GM21447 (cell line): ENCODE data around the gene TOR2A.

Source experiments
- ATAC-seq: cut with Tn5 transposase; IDR thresholded peaks from one replicate; pipeline ENCODE4 v1.9.1; 2021; ENCODE audit not compliant: unreplicated experiment

TOR2A gene

DNA sequence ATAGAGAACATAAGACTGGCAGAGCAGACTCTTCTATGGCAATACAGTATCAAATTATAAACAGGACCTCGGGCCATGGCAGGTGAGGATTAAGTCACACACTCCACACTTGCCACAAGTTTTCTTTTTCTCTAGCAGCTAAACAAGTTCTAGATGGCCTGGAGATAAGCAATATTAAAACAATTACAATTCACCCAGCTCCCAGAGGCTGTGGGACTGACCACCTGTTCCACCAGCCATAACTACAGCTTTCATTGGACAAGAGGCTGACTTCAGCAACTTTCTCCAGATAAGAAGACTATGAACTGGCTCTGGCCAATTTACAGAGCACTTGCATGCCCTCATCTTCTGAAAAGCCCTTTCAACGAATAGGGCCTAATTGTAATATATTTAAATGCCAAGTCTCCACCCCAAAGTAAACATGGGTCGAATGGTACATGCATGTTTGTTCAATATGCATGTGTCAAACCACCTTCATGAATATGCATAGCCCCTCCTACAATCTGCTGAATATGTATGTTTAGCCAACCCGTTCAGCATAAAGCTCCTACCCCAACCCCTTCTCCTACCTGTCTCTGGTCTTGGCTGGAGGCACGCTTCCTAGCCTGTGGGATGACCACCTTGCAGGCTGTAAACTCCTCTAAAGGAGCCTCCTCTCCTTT lies 34.4 kb downstream of the TOR2A start:
- no peak for ATAC-seq

DNA sequence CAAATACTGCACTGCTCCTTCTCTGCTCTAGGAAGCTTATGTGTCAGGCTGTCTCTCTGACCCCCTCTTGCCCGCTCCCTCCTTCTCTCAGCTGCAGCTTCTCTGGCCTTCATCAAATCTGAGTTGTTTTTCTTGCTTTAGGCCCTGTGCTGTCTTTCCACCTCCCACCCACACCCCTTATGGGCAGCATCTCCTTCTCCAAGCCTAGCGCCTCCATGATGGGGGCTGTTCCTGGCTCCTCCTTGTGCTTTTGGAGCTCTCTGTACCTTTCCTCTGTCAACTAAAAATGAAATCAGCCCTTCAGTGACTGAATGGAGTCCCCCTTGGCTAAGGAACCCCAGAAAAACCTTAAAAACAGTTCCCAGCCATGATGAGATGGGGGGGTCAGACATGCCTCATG lies 35.0 kb downstream of the TOR2A start:
- no peak for ATAC-seq

DNA sequence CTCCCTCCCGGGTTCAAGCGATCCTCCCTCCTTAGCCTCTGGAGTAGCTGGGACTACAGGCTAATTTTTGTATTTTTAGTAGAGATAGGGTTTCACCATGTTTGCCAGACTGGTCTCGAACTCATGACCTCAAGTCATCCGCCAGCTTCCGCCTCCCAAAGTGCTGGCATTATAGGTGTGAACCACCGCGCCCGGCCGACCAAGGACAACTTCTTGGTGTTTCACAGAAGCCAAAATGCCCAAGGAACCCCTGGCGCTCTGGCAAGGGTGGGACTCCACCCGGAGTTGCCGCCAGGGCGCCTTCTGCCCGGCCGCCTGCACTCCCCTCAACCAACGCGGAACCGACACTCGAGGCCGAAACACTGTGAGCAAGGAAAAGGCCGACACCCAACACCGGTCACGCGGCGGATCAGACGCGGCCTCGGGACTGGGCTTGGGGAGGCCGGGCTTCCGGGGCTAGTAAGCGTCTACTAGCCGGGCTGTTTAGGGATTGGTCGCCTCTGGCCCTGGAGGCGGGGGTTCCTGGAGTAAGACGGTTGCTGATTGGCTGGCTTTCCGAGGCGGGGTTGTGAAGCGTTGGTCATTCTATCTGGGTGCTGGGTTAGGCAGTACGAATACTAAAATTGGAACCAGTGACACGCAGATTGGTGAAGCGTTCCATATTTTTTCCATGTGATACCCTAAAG lies 36.0 kb downstream of the TOR2A start:
- ATAC-seq: peak; percentile 97

DNA sequence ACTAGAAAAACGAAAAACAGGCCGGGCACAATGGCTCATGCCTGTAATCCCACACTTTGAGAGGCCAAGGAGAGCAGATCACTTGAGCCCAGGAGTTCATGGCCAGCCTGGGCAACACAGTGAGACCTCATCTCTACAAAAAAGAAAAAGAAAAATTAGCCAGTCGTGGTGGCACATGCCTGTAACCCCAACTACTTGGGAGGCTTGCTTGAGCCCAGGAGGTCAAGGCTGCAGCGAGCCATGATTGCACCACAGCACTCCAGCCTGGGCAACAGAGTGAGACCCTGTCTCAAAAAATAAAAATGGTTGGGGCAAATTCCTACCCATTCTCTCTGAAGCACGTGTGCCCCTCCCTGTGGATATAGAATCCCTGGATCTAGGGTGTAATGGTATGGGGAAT lies 36.7 kb downstream of the TOR2A start:
- no peak for ATAC-seq

DNA sequence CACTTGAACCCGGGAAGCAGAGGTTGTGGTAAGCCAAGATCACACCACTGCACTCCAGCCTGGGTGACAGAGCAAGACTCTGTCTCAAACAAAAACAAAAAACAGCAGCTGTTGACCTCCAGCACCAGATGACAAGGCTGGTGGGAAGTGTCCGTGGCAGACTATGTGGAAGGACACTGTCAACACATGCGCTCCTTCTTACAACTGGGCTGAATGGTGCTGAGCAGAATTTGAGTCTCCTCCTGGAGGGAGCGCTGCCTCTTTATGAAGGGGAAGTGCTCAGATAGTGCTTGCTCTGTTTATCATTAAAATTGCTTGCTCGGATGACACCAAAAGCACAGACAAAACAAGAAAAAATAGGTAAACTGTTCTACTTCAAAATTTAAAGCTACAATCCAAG lies 37.5 kb downstream of the TOR2A start:
- ATAC-seq: no peak

DNA sequence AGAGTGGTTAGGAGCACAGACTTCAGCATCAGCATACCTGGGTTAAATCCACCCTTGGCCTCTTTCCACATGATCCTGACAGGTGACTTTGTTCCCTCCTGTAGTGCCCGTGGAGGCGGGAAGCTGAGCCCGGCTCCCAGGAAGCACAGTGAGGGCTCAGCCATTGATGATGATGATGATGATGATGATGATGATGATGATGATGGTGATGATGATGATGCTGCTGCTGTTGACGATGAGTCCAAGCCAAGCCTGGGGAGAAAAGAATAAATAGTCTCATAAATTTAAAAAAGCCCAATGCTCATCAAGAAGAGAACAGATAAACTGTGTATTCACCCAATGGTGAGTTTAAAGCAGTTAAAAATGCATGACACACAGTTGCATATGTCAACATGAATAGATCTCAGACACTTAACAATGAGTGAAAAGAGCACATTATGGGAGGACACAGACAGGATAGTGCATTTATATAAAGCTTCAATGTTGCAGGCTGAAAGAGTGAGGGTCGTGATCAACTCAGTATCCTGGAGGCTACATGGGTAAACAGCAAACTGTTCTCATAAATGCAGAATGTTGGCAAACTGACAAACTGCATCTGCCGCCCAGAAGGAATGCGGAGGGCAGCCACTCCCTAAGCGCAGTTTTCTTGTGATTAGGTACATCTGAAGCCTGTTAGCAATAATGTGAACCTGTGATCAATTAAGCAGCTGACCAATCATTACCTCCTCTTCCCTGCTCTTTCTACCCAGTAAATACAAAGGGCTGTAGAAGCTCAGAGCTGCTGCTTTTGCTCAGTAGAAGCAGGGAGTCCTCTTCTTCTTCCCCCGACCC lies 40.0 kb downstream of the TOR2A start:
- no peak for ATAC-seq

DNA sequence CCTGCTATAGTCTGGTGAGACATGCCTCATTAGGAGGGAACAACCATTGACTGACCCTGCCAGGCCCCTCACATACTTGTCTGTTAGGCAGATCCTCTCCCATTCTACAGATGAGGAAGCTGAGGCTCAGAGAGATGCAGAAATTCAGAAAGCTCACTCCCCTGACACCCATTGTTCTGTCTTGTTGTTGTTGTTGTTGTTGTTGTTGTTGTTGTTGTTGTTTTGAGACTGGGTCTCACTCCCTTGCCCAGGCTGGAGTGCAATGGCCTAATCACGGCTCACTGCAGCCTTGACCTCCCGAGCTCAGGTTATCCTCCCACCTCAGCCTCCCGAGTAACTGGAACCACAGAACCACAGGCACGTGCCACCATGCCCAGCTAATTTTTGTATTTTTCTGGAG lies 41.4 kb downstream of the TOR2A start:
- ATAC-seq: no peak

DNA sequence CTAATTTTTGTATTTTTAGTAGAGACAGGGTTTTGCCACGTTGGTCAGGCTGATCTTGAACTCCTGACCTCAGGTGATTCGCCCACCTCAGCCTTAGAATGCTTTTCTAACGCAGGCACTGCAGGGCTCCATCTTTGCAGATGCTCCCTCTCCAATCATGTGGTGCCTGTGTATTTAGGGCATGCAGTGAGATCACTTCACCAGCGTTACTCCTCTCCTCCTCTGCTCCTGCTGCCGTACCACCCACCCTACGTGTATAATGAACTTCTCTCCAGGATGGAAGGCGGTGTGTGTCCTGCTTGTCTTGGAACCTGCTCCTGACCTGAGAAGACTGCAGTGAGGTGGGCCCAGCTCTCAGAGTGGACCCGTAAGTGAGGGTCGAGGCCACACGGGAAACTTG lies 42.0 kb downstream of the TOR2A start:
- no peak for ATAC-seq

DNA sequence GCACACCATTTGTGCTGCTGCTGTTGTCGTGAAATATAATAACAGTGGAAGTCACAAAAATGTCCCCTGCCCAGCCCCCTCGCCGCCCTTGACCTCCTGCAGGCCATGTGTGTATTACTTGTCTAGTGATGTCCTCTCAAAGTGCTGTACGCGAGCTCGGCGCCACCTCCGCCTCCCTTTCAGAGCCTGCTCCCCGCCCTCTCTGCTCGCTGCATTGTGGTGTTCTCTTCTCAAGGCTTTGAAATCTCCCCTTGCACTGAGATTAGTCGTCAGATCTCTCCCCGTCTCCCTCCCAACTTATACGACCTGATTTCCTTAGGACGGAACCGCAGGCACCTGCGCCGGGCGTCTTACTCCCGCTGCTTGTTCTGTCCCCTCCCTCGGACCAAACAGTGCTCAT lies 43.0 kb downstream of the TOR2A start:
- ATAC-seq: no peak

DNA sequence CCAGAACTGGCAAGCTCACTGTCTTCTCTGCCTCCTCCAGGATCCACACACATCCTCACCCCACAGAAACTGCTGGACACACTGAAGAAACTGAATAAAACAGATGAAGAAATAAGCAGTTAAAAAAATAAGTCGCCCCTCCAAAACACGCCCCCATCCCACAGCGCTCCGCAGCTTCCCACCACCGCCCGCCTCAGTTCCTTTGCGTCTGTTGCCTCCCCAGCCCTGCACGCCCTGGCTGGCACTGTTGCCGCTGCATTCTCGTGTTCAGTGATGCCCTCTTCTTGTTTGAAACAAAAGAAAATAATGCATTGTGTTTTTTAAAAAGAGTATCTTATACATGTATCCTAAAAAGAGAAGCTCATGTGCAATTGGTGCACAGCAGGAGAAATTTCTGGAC lies 44.4 kb downstream of the TOR2A start:
- ATAC-seq: no peak

DNA sequence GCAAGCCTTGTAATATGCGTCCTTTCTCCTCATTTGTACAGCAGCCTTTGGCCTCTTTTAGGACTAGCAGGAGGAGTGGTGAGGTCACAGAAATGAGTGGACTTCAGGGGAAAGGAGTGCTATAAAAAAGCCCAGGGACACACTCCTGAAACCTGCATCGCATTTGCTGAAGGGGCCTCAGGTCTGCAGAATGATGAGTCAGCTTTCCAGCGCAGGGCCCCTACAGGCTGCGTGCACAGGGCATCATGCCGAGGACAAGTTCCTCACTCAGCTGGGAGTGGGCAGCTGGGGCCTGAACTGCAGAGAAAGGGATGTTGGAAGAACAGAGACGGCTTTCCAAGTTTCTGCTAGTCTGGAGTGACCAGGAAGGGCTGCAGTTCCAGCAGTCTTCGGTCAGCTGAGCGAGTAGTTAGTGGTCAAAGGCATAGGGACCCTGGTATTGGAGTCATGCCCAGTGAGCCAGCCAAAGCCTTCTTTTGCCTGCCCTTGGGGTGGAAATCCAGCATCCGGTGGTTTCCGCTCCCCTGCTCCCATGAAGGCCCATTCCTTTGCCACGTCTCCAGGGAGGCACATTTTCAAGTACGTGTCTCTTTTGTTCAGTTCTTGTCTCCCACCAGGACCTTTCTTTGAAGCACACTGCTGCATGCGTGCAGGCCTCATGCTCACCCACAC lies 45.6 kb downstream of the TOR2A start:
- no peak for ATAC-seq

DNA sequence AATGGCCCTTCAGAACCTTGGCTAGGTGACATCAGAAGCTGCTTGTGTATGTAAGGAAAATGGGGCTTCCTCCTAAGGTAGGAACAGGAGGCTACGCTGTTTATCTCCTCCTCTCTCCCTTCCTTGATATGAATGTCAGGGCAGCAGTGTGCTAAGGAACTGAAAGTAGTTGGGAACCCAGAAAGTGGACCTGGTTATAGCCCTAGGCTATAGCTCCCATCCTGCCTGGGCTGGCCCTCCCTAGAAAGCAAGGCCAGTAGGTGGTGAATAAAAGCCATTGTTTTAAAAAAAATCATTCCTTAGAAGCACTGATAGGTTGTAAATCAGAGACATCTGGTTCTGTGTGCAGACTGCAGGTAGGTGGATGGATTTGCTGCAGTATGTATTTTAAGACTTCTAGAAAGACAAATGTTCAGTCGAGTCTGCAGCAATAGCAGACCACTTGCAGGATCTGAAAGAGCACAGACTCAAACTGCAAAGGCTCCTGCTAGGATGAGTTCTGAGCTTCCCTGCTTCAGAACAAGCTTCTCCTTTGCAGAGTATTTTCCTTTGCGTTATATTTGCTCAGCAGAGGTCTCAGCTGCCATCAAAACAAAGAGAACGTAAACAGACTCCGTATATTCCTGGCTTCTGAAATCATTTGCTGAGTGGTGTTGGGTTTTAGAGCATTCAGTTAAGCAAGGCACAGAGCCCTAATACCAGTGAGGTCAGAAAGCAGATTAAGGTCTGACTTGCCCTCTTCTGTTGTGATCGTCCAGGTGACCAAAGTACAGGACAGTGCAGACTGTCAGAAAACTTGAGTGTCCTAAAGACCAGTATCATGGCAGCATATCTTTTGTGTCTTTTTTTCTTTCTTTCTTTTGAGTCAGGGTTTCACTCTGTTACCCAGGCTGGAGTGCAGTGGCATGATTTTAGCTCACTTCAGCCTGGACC lies 48.4 kb downstream of the TOR2A start:
- ATAC-seq: no peak

DNA sequence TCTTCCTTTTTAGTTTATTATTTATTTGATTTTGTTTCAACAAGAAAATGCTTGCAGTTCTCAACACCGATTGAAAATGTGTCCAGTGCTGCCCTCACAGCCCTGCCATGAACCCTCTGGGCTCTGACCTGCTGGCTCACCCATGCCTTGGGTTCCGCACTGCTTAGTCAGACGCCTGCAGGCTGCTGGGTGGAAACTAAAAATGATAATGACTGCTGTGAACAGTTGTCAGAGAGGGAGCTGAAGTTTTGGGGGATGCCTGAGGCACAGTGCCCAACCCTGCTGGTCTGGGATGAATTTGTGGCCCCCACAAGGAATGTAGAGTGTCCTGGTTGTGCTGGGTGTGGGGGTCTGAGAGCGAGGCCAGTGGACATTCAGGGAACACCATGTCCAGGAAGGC lies 50.5 kb downstream of the TOR2A start:
- ATAC-seq: no peak

DNA sequence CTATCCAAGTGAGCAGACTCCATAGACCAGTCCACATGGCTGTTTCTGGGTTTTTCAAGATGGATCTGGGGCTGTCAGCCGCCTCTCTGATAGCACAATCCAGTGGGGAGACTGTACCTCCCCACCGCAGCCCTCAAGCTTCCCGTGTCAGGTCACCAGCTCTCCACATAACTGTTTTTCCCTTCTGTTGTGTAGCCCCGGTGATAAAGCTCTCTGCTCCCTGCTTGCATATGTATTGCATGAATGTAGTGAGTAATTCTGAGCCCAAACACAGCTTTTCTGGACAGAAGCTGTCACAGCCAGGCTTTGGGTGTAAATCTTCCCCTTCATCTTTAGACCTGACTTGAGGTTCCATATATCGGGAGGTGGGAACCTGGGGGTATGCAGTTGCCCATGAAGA lies 51.4 kb downstream of the TOR2A start:
- no peak for ATAC-seq

DNA sequence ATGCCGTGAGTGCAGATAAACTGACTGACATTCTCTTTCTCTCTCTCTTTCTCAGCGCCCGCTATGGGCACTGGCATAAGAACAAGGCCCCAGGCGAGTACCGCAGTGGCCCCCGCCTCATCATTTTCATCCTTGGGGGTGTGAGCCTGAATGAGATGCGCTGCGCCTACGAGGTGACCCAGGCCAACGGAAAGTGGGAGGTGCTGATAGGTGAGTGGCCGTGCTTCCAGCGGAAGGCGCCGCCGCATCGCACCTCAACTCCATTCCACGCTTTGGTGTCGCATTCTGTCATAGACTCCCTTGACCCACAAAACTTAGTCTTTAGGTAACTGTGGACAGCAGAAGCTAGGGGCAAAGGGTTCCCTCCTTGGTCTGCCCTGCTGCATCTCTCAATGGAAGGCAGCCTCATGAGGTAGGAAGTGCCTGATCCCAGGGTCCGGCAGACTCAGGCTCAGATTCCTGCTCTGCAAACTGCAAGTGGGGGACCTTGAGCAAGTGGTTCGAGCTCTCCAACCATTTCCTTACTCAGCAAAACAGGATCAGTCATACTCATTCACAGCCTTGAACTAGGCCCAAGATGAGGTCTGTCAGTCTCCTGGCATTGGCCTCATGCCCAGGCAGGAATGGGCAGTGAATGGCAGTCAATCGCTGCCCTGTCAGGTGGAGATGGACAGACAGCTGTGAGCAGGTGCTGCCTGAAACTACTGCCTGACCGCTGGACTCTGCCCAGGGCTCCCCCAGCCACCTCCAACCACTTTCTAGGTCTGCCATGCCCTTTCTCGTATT lies 52.5 kb downstream of the TOR2A start:
- ATAC-seq: no peak
